GM12878 (cell line): ENCODE measurements around the gene CCDC178. TPM values are rescaled to one million over a fixed set of nuclear protein-coding genes. Genes with fewer than 3 reads are reported as not detected.

Source experiments
- CTCF ChIP-seq, 3 experiments: IDR thresholded peaks in 2 of 3; conservative IDR thresholded peaks in 1 of 3; 2 replicates each; pipeline ENCODE4 v1.5.1; 2011; ENCODE audit warnings: low read depth in 3 of 3, low read length in 3 of 3, mild to moderate bottlenecking in 3 of 3, control low read depth in 2 of 3, moderate library complexity in 2 of 3, inconsistent platforms in 1 of 3, mixed read lengths in 1 of 3; ENCODE audit not compliant: control insufficient read depth in 2 of 3, insufficient read depth in 1 of 3; ENCODE audit errors: extremely low read depth in 1 of 3
- POLR2AphosphoS5 ChIP-seq: IDR thresholded peaks from 2 replicates; pipeline ENCODE4 v1.6.1; 2011; ENCODE audit warnings: mild to moderate bottlenecking, low read length, inconsistent platforms
- PRDM15 ChIP-seq: fragments of 450-650 bp; formaldehyde crosslinking; IDR thresholded peaks from 2 replicates; pipeline ENCODE4 v1.4.0; 2020; ENCODE audit warnings: mild to moderate bottlenecking, moderate library complexity
- SMAD5 ChIP-seq: IDR thresholded peaks from 2 replicates; pipeline ENCODE4 v1.6.1; 2016; ENCODE audit warnings: antibody characterized with exemption, low read depth
- ZBTB40 ChIP-seq: fragments of 450-650 bp; IDR thresholded peaks from 2 replicates; pipeline ENCODE4 v1.6.1; 2016; ENCODE audit warnings: mild to moderate bottlenecking, moderate library complexity, borderline replicate concordance
- ZNF687 ChIP-seq: fragments of 450-650 bp; IDR thresholded peaks from 2 replicates; pipeline ENCODE4 v1.6.1; 2017; ENCODE audit warnings: mild to moderate bottlenecking, moderate library complexity
- polyA plus RNA-seq, 11 experiments: library from polyadenylated mRNA; depleted of rRNA in 4 of 11; unstranded in 6 of 11; stranded (reverse) in 5 of 11; fragments of >200 nt; fragmentation: Nextera tagmentation in 4 of 11; fragmentation: Illumina TruSeq in 1 of 11; extraction: Ambion mirVana in 4 of 11; extraction: Trizol in 1 of 11; gene quantifications; 1 replicate in 1 of 11; 2 replicates in 10 of 11; pipeline versions ENCODE4 v1.2.1 to v1.2.3, GENCODE V29; 2011 to 2016; ENCODE audit warnings: inconsistent platforms in 2 of 11, missing spikeins in 2 of 11, low read depth in 1 of 11
- total RNA-seq, 4 experiments: library from RNA; depleted of rRNA in 3 of 4; stranded (reverse); fragments of >200 nt in 3 of 4; fragmentation: Illumina TruSeq in 1 of 4; extraction: Trizol in 1 of 4; gene quantifications; 2 replicates each; pipeline versions ENCODE4 v1.2.1 to v1.2.3, GENCODE V29; 2013 to 2021

CCDC178 gene
- total and polyA plus RNA-seq, 10 of the 15 experiments (the other 5 are each of a cell fraction or from before 2014, with no cell fraction given) = 0.04 TPM; not detected in 9

GRCh38 chr18:33107511-33107910 lies 333.0 kb downstream of the CCDC178 start (continued):
- no peak for TF ChIP-seq CTCF (IDR thresholded peaks at IDR 0.05 in 2 of 3, conservative IDR thresholded peaks at IDR 0.05 in 1 of 3; ENCODE audit: control insufficient read depth in 2 of 3, extremely low read depth in 1 of 3, insufficient read depth in 1 of 3, low read depth in 3 of 3, low read length in 3 of 3)
- no peak for TF ChIP-seq ZNF687
- TF ChIP-seq ZBTB40 = no peak
- no peak for TF ChIP-seq POLR2AphosphoS5
- TF ChIP-seq SMAD5 = no peak
- TF ChIP-seq PRDM15 (CRISPR knock-in tag) = no peak
- TF ChIP-seq, all 136 proteins: peak for 0
